Measurements from ENCODE around the gene HSCB. TPM values are rescaled to one million over a fixed set of nuclear protein-coding genes. Genes with fewer than 3 reads are reported as not detected.

HSCB gene
- total and polyA plus RNA-seq, 7 donors, result 16.6 to 67.5 (median 29.9) TPM

DNA sequence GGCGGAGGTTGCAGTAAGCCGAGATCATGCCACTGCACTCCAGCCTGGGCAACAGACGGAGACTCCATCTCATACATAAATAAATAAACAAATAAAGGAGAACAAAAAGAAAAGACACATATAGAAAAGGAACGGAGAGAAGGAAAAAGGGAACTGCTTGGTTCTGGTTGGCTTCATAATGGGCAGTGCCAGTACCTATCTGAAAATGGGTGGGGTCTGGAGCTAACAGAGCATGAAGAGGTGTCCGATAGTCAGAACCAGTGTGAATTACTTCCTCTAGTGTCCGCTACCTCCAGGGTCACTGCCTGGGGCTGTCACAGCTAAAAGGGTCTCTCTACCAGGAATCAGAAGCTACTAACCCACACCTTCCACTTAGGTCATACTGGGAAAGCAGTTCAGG lies 35.0 kb upstream of the HSCB start:
- DNase-seq, result no peak
- 79 to 96% methylated on average over 6 of the region's 6 CpGs for WGBS, 2 donors
- TF ChIP-seq POLR2A (IDR thresholded peaks at IDR 0.05) (no peak), POLR2AphosphoS5 (IDR thresholded peaks at IDR 0.05) (no peak), EP300 (IDR thresholded peaks at IDR 0.05) (no peak)
- TF ChIP-seq, protein P1, sequence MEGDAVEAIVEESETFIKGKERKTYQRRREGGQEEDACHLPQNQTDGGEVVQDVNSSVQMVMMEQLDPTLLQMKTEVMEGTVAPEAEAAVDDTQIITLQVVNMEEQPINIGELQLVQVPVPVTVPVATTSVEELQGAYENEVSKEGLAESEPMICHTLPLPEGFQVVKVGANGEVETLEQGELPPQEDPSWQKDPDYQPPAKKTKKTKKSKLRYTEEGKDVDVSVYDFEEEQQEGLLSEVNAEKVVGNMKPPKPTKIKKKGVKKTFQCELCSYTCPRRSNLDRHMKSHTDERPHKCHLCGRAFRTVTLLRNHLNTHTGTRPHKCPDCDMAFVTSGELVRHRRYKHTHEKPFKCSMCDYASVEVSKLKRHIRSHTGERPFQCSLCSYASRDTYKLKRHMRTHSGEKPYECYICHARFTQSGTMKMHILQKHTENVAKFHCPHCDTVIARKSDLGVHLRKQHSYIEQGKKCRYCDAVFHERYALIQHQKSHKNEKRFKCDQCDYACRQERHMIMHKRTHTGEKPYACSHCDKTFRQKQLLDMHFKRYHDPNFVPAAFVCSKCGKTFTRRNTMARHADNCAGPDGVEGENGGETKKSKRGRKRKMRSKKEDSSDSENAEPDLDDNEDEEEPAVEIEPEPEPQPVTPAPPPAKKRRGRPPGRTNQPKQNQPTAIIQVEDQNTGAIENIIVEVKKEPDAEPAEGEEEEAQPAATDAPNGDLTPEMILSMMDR (IDR thresholded peaks at IDR 0.05), result no peak
- H3K27ac ChIP-seq, result no peak overlapping the region
- peaks cover 0 to 4% (median 2%) of the 10 kb centered on the region in 4 donors for H3K4me1 ChIP-seq
- no peaks in the 10 kb centered on the region for H3K27me3 ChIP-seq
- intact Hi-C loops (cut with DNase I), result no loop called here
- H3K36me3 ChIP-seq, result no peaks in the 10 kb centered on the region
- H3K4me3 ChIP-seq, result no peak overlapping the region
- H3K9me3 ChIP-seq, result no peaks in the 10 kb centered on the region

DNA sequence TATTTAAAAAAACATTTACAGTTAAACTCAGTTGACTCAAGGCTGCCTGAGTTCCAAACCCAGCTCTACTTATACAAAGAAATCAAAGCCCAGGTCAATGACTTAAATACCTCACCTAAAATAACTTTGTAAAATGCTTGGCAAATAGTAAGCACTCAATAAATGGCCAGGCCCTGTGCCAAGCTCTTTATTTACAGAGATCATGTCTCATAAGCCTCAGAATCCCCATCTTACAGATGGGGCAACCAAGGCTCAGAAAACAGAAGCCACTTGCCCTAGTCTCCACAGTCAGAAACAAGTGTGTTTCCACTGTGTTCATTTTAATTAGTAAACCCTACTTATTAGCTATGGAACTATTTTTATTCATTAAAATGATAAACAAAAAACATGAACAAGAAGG lies 31.7 kb upstream of the HSCB start:
- H3K36me3 ChIP-seq, result no peaks in the 10 kb centered on the region
- peaks cover 0 to 4% (median 2%) of the 10 kb centered on the region in 4 donors for H3K4me1 ChIP-seq
- H3K27me3 ChIP-seq, result no peaks in the 10 kb centered on the region
- no peaks in the 10 kb centered on the region for H3K9me3 ChIP-seq
- peak overlapping the region; percentile 31 to 58 (median 51) for H3K27ac ChIP-seq
- intact Hi-C loops (cut with DNase I), result no loop called here
- TF ChIP-seq, protein P1 (IDR thresholded peaks at IDR 0.05), result no peak
- TF ChIP-seq EP300 (IDR thresholded peaks at IDR 0.05) (no peak), POLR2A (IDR thresholded peaks at IDR 0.05) (no peak), POLR2AphosphoS5 (IDR thresholded peaks at IDR 0.05) (no peak)
- no peak for DNase-seq
- H3K4me3 ChIP-seq, result no peak overlapping the region

DNA sequence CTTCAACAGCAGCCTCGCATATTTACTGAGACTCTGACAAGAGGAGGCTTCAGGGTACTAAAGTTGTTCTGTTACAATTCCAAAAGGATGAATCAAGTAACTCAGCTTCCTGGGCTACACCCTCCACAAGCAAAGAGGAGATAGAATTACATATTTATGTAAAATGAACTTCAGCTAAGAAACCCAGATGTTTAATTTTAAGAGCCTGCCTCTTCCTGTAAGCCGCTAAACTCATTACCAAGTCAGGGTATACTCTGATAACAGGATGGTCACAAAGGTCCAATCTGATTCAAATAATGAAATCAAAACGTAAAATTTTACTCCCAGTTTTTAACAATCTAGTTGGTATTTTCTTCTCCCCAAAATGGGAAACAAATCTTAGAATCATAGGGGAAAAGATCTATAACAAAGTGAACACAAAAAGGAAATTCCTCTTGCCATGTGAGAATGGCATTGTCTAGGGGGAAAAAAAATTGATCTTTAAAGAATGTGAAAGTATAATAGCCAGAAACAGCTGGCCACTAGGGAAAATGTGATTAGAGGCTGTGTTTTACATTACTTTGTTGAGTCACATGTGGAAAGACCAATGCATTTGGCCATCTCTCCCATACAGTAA lies 31.2 kb upstream of the HSCB start:
- Histone ChIP-seq H3K9me3 (no peaks in the 10 kb centered on the region), H3K27me3 (no peaks in the 10 kb centered on the region), H3K4me1 (peaks cover 0 to 4% (median 2%) of the 10 kb centered on the region in 4 donors), H3K4me3 (no peak overlapping the region), H3K36me3 (no peaks in the 10 kb centered on the region), H3K27ac (peak overlapping the region; percentile 31 to 70 (median 58))
- intact Hi-C loops (cut with DNase I), result no loop called here
- WGBS, 2 donors, result 75 to 83% methylated on average over 3 of the region's 3 CpGs
- no peak for TF ChIP-seq POLR2A (IDR thresholded peaks at IDR 0.05)
- peak in 1 of 4 donors; percentile 37 for TF ChIP-seq POLR2AphosphoS5 (IDR thresholded peaks at IDR 0.05)
- no peak for DNase-seq

DNA sequence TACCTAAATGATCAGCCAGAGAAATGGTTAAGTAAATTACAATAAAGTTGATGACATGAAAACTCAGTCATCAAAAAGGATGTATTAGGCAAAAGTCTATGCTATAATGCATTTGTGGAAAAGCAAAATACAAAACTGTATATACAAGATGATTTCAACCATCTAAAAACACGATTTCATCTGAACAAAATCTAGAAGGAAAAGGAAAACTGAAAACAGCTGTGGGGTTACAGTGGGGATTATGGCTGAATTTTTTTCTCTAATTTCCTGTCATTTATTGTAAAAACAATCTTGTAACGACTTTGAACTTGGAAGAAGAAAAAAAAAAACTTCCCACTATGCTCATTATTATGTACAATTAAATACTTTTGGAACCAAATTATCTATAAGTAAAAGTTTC lies 30.5 kb upstream of the HSCB start:
- no peaks in the 10 kb centered on the region for H3K36me3 ChIP-seq
- H3K4me1 ChIP-seq, result peaks cover 0 to 4% (median 2%) of the 10 kb centered on the region in 4 donors
- no peaks in the 10 kb centered on the region for H3K27me3 ChIP-seq
- DNase-seq, result no peak
- H3K9me3 ChIP-seq, result no peaks in the 10 kb centered on the region
- 71 to 76% methylated on average over 2 of the region's 2 CpGs for WGBS, 2 donors
- intact Hi-C loops (cut with DNase I), result no loop called here
- H3K27ac ChIP-seq, result peak overlapping the region; percentile 48 to 70 (median 58)
- no peak overlapping the region for H3K4me3 ChIP-seq
- TF ChIP-seq POLR2AphosphoS5 (IDR thresholded peaks at IDR 0.05), result no peak
- TF ChIP-seq, protein P1 (IDR thresholded peaks at IDR 0.05), result no peak
- TF ChIP-seq EP300 (IDR thresholded peaks at IDR 0.05), result no peak
- no peak for TF ChIP-seq POLR2A (IDR thresholded peaks at IDR 0.05)

DNA sequence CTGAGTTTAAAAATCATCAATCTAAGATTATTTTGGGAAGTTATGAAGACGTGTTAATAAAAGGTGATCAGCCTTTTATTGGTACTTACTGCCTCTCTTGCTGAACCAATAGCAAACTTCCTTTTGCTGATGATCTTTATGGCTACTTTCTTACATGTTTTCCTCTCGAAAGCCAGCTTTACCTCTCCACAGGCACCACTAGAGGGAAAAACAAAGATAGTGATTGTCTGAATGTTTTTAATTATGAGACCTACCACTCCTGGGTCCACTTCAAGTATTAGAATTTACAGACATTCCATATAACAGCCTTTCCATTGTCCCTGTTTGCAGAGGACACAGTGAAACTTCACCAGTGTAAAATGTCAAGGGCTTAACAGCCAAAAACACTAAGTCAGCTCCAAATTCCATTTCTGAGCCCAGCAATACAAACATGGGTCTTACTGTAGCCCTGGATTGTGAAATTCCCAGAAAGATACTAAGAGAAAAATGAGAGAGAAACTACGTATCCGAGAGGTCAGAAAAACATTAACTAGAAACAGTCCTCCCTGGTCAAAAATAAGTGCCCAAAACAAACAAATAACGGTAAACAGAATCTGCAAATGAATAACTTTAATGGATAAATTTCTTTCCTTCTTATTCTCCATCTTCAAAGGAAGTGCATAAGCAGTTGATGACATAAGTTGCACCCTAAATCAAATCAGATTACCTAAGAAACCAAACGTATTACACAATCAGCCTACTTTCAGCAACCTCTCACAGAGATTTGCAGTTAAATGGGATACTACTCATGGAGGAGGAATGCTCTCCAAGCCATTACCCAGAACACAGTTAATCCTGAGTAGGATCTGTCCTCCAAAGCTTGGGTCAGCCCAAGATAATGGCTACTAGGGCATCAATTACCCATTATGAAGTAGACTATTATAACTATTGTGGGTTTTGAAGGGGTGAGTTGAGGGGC lies 29.7 kb upstream of the HSCB start:
- no peak for DNase-seq
- H3K9me3 ChIP-seq, result no peaks in the 10 kb centered on the region
- H3K27me3 ChIP-seq, result no peaks in the 10 kb centered on the region
- H3K4me1 ChIP-seq, result peaks cover 0 to 4% (median 2%) of the 10 kb centered on the region in 4 donors
- H3K36me3 ChIP-seq, result no peaks in the 10 kb centered on the region
- no peak overlapping the region for H3K4me3 ChIP-seq
- intact Hi-C loops (cut with DNase I), result no loop called here
- peak overlapping the region; percentile 48 to 70 (median 58) for H3K27ac ChIP-seq
- WGBS, 2 donors, result 67 to 73% methylated on average over 6 of the region's 6 CpGs
- TF ChIP-seq, protein P1 (IDR thresholded peaks at IDR 0.05), result no peak
- TF ChIP-seq POLR2AphosphoS5 (IDR thresholded peaks at IDR 0.05), result peak; percentile 48 to 57 (median 54)

Measured in sigmoid colon (tissue), 7 donors.